NCI-H1417 (cell line): ENCODE data around the gene TNS3.
"Not testable (repeated sequence)": the region's sequence is repeated elsewhere in the genome, so short reads cannot be mapped to it uniquely, and the experiment has no call there.

ENCODE experiments used
- DNase-seq, 3 experiments: peaks; one replicate each; lab custom pipeline; 2025; lab: John Stamatoyannopoulos, UW

The TNS3 gene

GRCh38 chr7:47282790-47283496, 299.0 kb downstream of the TNS3 start:
- no peak for DNase-seq

GRCh38 chr7:47281966-47282643, 299.8 kb downstream of the TNS3 start:
- DNase-seq: no peak

GRCh38 chr7:47281161-47281560, 300.8 kb downstream of the TNS3 start:
- DNase-seq: no peak

- DNase-seq: no peak
Measured at GRCh38 chr7:47280114-47280513, 301.8 kb downstream of the TNS3 start.

GRCh38 chr7:47278043-47278442, 303.9 kb downstream of the TNS3 start:
- no peak for DNase-seq

- DNase-seq: no peak
Measured at GRCh38 chr7:47277321-47277781, 304.6 kb downstream of the TNS3 start.

- DNase-seq: no peak
Measured at GRCh38 chr7:47273974-47274766, 307.7 kb downstream of the TNS3 start.

- DNase-seq: no peak
Measured at GRCh38 chr7:47273088-47273487, 308.8 kb downstream of the TNS3 start.

- DNase-seq: no peak
Measured at GRCh38 chr7:47271749-47272148, 310.2 kb downstream of the TNS3 start.

- DNase-seq: no peak
Measured at GRCh38 chr7:47268851-47269836, 312.8 kb downstream of the TNS3 start.

- no peak for DNase-seq
Measured at GRCh38 chr7:47267346-47267745, 314.6 kb downstream of the TNS3 start.

- no peak for DNase-seq
Measured at GRCh38 chr7:47266799-47267198, 315.1 kb downstream of the TNS3 start.

GRCh38 chr7:47266131-47266706, 315.7 kb downstream of the TNS3 start:
- DNase-seq: peak; percentile 4 to 75 (median 47)

- no peak for DNase-seq
Measured at GRCh38 chr7:47265621-47266020, 316.3 kb downstream of the TNS3 start.

- DNase-seq: no peak
Measured at GRCh38 chr7:47264021-47264651, 317.8 kb downstream of the TNS3 start.

GRCh38 chr7:47262881-47263280, 319.0 kb downstream of the TNS3 start:
- DNase-seq: no peak

GRCh38 chr7:47262160-47262559, 319.8 kb downstream of the TNS3 start:
- not testable (repeated sequence) for DNase-seq

GRCh38 chr7:47260270-47260669, 321.6 kb downstream of the TNS3 start:
- no peak for DNase-seq

- no peak for DNase-seq
Measured at GRCh38 chr7:47259682-47260081, 322.2 kb downstream of the TNS3 start.

- no peak for DNase-seq
Measured at GRCh38 chr7:47258798-47259197, 323.1 kb downstream of the TNS3 start.

GRCh38 chr7:47256016-47256415, 325.9 kb downstream of the TNS3 start:
- no peak for DNase-seq
